Measurements from ENCODE around the gene HILPDA. TPM values are rescaled to one million over a fixed set of nuclear protein-coding genes. Genes with fewer than 3 reads are reported as not detected.

HILPDA gene, protein sequence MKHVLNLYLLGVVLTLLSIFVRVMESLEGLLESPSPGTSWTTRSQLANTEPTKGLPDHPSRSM
- 17.1 and 17.8 TPM in 2 replicates for total RNA-seq

GRCh38 chr7:128455543-128456254 is at the start of gene HILPDA:
HILPDA (plus strand) TSS chr7:128455878; CDS start chr7:128457269, 1,391 bp downstream.
- intact Hi-C loops (cut with micrococcal nuclease), result loop anchor here (1.0 to 5.0 kb wide), 7 partner anchors 21 to 868 kb away; partner anchors contain the start of genes AHCYL2, ARF5, ATP6V1F and GCC1

- intact Hi-C loops (cut with micrococcal nuclease), result loop anchor here (5.0 kb wide), 3 partner anchors 64 to 456 kb away; partner anchors contain the start of genes ATP6V1F, METTL2B and RBM28
Measured at GRCh38 chr7:128406314-128407232, 49.1 kb upstream of the HILPDA start.

DNA sequence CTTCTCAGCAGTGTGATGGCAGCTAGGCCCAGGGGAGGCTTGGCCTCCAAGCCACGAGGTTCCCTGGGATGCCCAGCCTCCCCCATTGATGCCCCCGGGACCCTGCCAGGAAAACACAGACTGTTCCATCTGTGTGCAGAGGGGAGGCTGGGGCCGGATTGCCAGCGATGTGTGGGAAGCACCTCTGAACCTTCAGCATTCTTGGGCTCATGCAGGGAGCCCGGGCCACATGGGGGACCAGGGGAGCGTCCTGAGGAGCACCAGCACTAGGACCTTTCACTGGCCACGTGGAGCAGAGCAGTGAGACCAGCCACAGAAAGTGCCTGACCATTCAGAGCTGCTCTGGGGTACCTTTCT is 48.5 kb upstream of the HILPDA start:
- intact Hi-C loops (cut with micrococcal nuclease), result loop anchor here (5.0 kb wide), 3 partner anchors 65 to 455 kb away; partner anchors contain the start of genes ATP6V1F, METTL2B and RBM28

DNA sequence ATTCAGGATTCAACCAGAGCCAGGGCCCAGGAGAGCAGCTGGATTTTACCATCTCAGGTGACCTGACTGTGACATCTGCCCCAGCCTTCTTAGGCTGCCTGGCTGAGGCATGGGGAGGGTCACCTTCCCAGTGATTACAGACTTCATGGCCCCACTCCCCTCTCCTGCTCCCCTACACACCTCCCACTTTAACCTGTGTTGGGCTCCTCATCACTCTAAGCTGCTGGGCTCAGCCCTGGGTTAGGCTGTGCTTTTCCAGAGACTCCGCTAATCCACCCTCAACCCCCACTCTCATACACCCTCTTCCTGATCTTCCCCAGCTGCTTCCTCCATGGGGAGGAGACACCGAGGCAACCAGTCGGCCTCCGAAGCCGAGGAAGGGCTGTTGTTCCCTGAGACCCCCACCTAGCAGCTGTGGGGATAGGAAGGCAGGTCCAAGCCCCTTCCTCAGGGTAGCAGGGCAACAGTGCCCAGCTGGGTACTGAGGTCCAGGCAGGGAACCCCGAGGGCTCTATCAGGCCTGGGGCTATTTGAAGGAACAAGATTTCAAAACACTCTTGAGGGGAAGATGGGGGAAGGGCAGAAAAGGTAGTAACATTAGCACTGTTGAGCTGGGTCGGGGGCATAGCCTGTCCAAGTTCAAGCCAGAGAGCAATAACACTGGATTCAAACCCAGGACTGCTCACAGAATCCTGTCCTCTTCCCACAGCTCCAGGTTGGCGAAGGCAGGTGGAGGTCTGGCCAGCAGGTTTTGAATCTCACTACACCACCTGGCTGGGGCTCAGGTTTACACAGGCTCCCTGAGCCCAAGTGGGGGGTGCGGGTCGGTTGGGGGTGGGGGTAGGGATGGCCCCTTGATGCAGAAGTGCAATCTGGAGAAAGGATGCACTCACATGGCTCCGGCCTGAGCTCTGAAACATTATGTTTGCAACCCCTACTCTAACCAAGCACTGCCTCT is 47.6 kb upstream of the HILPDA start:
- intact Hi-C loops (cut with micrococcal nuclease), result loop anchor here (5.0 kb wide), 3 partner anchors 66 to 454 kb away; partner anchors contain the start of genes ATP6V1F, METTL2B and RBM28

DNA sequence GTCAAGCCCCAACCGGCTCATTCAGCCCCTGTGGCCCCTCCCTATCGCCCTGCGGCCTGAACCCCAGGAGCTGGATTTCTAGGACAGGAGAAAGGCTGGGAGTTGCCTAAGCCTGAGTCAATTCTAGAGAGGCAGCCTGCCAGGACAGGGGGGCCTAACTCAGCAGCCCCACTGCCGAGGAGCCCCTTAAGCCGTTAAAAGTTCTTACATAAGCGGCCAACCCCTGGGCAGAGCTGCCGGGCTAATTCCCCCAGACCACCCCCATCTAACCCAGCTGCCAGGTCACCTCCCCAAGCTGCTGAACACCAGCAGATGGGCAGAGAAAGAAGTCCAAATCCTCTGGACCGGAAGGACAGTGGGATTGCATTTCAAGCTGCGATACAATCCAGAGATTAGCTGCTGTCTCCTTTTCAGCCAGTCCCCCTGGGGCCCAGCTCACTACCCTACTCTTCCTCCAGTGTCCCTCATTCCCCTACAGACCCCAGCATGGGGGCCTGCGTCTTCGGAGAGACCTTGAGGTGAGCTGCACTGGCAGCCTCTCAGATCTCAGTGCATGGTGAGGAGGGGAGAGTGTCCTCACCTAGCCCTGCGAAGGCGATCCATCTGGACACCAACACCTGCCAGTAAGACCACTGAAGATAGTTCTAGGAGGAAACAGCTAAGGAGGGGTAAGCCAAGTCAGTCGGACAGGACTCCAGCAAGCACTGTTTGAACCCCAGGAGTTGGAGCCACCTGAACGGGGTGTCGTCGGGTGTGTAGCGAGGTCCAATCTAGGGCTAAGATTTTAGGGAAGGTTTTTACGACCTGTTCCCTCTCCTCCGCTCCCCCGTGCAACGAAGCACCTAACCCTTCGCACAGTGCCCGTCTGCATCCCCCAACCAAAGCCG is 46.7 kb upstream of the HILPDA start:
- intact Hi-C loops (cut with micrococcal nuclease), result loop anchor here (1.0 to 5.0 kb wide), 4 partner anchors 46 to 453 kb away; partner anchors contain the start of genes ATP6V1F, HILPDA, METTL2B and RBM28

- intact Hi-C loops (cut with micrococcal nuclease), result loop anchor here (1.0 to 5.0 kb wide), 5 partner anchors 15 to 452 kb away; partner anchors contain the start of genes ATP6V1F, HILPDA, METTL2B and RBM28
Measured at GRCh38 chr7:128409596-128410450, 45.9 kb upstream of the HILPDA start, which contains the start of gene IMPDH1. IMPDH1 (minus strand) TSS chr7:128409982; CDS start chr7:128409901, 81 bp downstream.

DNA sequence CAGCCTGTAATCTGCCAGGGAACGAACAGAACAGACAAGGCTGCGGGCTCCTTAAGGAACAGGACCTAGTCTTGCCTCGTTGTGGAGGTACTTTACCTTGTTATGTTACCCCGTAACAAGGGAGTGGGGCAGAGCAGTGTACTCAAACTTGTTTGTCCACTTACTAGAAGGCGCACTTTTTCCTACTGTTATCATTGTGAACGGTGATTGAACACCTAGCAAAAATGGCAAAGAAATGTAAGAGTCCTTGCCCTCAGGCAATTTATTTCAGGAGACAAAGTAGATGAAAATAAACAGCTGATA is 45.3 kb upstream of the HILPDA start:
- intact Hi-C loops (cut with micrococcal nuclease), result loop anchor here (2.0 kb wide), 1 partner anchor 14 kb away; no protein-coding TSS in a partner anchor

GRCh38 chr7:128415217-128415785 is 40.4 kb upstream of the HILPDA start:
- intact Hi-C loops (cut with micrococcal nuclease), result no loop called here

- intact Hi-C loops (cut with micrococcal nuclease), result no loop called here
Measured at GRCh38 chr7:128417071-128417470, 38.6 kb upstream of the HILPDA start.

GRCh38 chr7:128419257-128419656 is 36.4 kb upstream of the HILPDA start:
- intact Hi-C loops (cut with micrococcal nuclease), result no loop called here

DNA sequence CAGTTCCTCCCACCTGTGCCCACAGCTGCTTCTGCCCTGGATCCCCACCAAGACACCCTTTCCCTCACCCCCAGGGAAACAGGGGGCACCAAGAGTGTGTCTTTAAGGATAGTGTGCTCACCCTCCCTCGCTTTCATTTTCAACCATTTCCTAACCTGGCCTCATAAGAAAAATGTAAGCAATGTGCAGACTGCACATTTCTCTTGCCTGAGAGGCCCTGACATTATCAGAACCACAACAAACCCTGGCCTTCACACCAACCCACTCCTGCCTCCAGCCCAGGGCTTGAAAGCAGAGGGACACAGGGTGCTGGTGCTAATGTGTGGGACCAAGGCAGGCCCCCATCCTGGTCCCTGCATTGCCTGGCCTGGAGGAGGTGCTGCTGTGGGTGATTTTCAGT is 34.9 kb upstream of the HILPDA start:
- intact Hi-C loops (cut with micrococcal nuclease), result no loop called here

- intact Hi-C loops (cut with micrococcal nuclease), result no loop called here
Measured at GRCh38 chr7:128421384-128421783, 34.3 kb upstream of the HILPDA start.

DNA sequence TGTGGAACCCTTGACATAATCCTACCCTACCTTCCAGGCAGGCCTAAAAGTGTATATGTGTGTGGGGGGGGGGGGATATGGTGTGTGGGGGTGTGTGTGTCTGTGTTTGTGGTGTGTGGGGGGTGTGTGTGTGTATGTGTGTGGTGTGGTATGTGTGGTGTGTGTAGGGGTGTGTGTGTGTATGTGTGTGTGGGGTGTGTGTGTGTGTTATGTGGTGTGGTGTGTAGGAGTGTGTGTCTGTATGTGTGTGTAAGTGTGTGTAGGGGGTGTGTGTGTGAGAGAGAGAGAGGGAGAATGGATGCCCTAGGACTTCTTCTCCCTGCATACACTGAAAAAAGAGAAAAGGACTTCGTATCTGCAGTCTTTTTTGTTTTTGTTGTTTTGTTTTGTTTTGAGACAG is 33.6 kb upstream of the HILPDA start:
- intact Hi-C loops (cut with micrococcal nuclease), result no loop called here

- intact Hi-C loops (cut with micrococcal nuclease), result no loop called here
Measured at GRCh38 chr7:128422842-128423241, 32.8 kb upstream of the HILPDA start.

- intact Hi-C loops (cut with micrococcal nuclease), result loop anchor here (2.0 to 5.0 kb wide), 2 partner anchors 14 to 37 kb away; no protein-coding TSS in a partner anchor
Measured at GRCh38 chr7:128424686-128425275, 30.9 kb upstream of the HILPDA start.

- intact Hi-C loops (cut with micrococcal nuclease), result loop anchor here (1.0 to 5.0 kb wide), 3 partner anchors 15 to 39 kb away; no protein-coding TSS in a partner anchor
Measured at GRCh38 chr7:128425850-128426249, 29.8 kb upstream of the HILPDA start.

- intact Hi-C loops (cut with micrococcal nuclease), result loop anchor here (1.0 to 5.0 kb wide), 2 partner anchors 32 to 40 kb away; no protein-coding TSS in a partner anchor
Measured at GRCh38 chr7:128427289-128427891, 28.3 kb upstream of the HILPDA start.

Data from T-helper 2 cell treated with Interferon-gamma antibody and Interleukin-4, amounts not matched to agents 100 ng/mL and 5 ng/mL, for 36 hours (primary cell).